Heart left ventricle (tissue), 13 donors: ENCODE results near the gene ARHGAP15.

ENCODE experiments used
- CTCF ChIP-seq, 12 donors: fragments of 200-600 bp; sonication (generic) in 4 of 12; IDR thresholded peaks; one replicate each; pipeline versions ENCODE4 v1.5.0 to v1.8.0; 2018 to 2022; ENCODE audit warnings: antibody characterized with exemption in 12 of 12, mild to moderate bottlenecking in 5 of 12
- POLR2A ChIP-seq, 2 donors: fragments of 450-650 bp; IDR thresholded peaks; one replicate each; pipeline ENCODE4 v1.6.1; 2017; ENCODE audit warnings: antibody characterized with exemption in 2 of 2, mild to moderate bottlenecking in 2 of 2, moderate library complexity in 2 of 2
- donor health status: ischemic (EF 13 %, LVEDD 7.1; RV severe dilation, severe dysfunction).
- donor health status: DM: no; HTN: yes; CAD: no.
- donor health status: DM: no; HTN: no; CAD: no.
- donor health status: ischemic (EF 25% LVEDD 6.9; RV normal size, moderate dysfunction).
- donor health status: ischemic (EF 25% LVEDD 5.7; RV mildly dilated, moderate dysfunction).
- donor health status: ischemic (EF 35%, LVEDD 5.7; RV mildly dilated, moderate dysfunction).
- donor health status: nonischemic (EF 11% LVEDD 7.7; RV severe dilation, severe dysfunction).
- donor health status: DM: yes; HTN: yes; CAD: no.
- donor health status: PGD.
- donor health status: ischemic (EF 29% LVEDD 5.4; RV normal size, mild dysfunction).
- donor health status: nonischemic (EF 23%, LVEDD 6.1; RV moderate dilation, normal function).

GRCh38 chr2:143428700-143429099 lies 299.5 kb downstream of the ARHGAP15 start:
- TF ChIP-seq CTCF (IDR thresholded peaks at IDR 0.05) = no peak
- TF ChIP-seq POLR2A (IDR thresholded peaks at IDR 0.05) = no peak
